Mucosa of stomach (tissue), 1 donor: ENCODE measurements around the gene RBFOX2.

Experiments
- H3K27me3 ChIP-seq: one replicate; pipeline ENCODE4 v1.7.0; 2013; ENCODE audit warnings: mild to moderate bottlenecking, low read length; ENCODE audit not compliant: control insufficient read depth, insufficient read depth
- H3K36me3 ChIP-seq: one replicate; pipeline ENCODE4 v1.7.0; 2013; ENCODE audit warnings: low read length; ENCODE audit not compliant: control insufficient read depth, insufficient read depth
- H3K4me1 ChIP-seq: one replicate; pipeline ENCODE4 v1.7.0; 2013; ENCODE audit warnings: mild to moderate bottlenecking, low read length; ENCODE audit not compliant: control insufficient read depth, insufficient read depth
- H3K4me3 ChIP-seq: one replicate; pipeline ENCODE4 v1.7.0; 2013; ENCODE audit warnings: low read length
- H3K9ac ChIP-seq: one replicate; pipeline ENCODE4 v1.7.0; 2013; ENCODE audit warnings: mild to moderate bottlenecking, low read length, moderate library complexity
- H3K9me3 ChIP-seq: one replicate; pipeline ENCODE4 v1.7.0; 2013; ENCODE audit warnings: mild to moderate bottlenecking, low read length, moderate library complexity; ENCODE audit not compliant: control insufficient read depth
- donor health status: Pancreatic carcinoma.

RBFOX2 gene

GRCh38 chr22:35728639-35729308 lies 299.9 kb downstream of the RBFOX2 start:
- H3K4me3 ChIP-seq, result no peak overlapping the region
- no peaks in the 10 kb centered on the region for H3K9me3 ChIP-seq
- H3K9ac ChIP-seq, result no peak overlapping the region

GRCh38 chr22:35727436-35727835 lies 301.2 kb downstream of the RBFOX2 start:
- H3K36me3 ChIP-seq, result no peaks in the 10 kb centered on the region
- no peak overlapping the region for H3K9ac ChIP-seq
- peaks cover 11% of the 10 kb centered on the region for H3K4me1 ChIP-seq
- H3K9me3 ChIP-seq, result no peaks in the 10 kb centered on the region
- H3K4me3 ChIP-seq, result no peak overlapping the region
- H3K27me3 ChIP-seq, result no peaks in the 10 kb centered on the region

More at GRCh38 chr22:35728639-35729308, 299.9 kb downstream of the RBFOX2 start:
- Histone ChIP-seq H3K36me3 (no peaks in the 10 kb centered on the region), H3K27me3 (no peaks in the 10 kb centered on the region), H3K4me1 (peaks cover 11% of the 10 kb centered on the region)

DNA sequence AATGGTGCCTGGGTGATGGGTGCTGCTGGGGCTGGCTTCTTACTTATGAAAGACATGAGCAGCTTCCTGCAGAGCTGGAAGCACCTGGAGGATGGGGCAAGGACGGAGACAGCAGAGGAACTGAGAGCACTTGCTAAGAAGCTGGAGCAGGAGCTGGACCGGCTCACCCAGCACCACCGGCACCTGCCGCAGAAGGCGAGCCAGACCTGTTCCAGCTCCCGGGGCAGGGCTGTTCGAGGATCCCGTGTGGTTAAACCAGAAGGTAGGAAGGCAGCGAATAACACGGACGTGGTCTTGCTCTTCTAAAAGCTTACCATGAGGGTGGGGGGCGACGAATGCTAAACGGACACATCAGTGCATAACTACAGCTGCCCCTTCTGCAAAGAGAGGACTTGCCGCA lies 301.7 kb downstream of the RBFOX2 start:
- no peak overlapping the region for H3K4me3 ChIP-seq
- H3K27me3 ChIP-seq, result no peaks in the 10 kb centered on the region
- H3K9ac ChIP-seq, result no peak overlapping the region

DNA sequence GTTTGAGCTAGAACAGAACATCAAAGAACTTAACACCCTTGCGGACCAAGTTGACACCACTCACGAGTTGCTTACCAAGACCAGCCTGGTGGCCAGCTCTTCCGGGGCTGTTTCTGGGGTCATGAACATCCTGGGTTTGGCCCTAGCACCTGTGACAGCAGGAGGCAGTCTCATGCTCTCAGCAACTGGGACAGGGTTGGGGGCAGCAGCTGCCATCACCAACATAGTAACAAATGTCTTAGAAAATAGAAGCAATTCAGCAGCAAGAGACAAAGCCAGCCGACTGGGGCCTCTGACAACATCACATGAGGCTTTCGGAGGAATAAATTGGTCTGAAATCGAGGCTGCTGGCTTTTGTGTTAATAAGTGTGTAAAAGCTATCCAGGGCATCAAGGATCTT lies 302.2 kb downstream of the RBFOX2 start:
- Histone ChIP-seq H3K9ac (no peak overlapping the region), H3K4me1 (peaks cover 11% of the 10 kb centered on the region), H3K36me3 (no peaks in the 10 kb centered on the region), H3K9me3 (no peaks in the 10 kb centered on the region), H3K4me3 (no peak overlapping the region), H3K27me3 (no peaks in the 10 kb centered on the region)

More for the DNA sequence above, 301.7 kb downstream of the RBFOX2 start:
- no peaks in the 10 kb centered on the region for H3K36me3 ChIP-seq
- H3K9me3 ChIP-seq, result no peaks in the 10 kb centered on the region
- peaks cover 11% of the 10 kb centered on the region for H3K4me1 ChIP-seq

- H3K9me3 ChIP-seq, result no peaks in the 10 kb centered on the region
- H3K27me3 ChIP-seq, result no peaks in the 10 kb centered on the region
- no peaks in the 10 kb centered on the region for H3K36me3 ChIP-seq
- no peak overlapping the region for H3K9ac ChIP-seq
- H3K4me1 ChIP-seq, result peaks cover 11% of the 10 kb centered on the region
- H3K4me3 ChIP-seq, result no peak overlapping the region
Measured at GRCh38 chr22:35725521-35725920, 303.1 kb downstream of the RBFOX2 start.

DNA sequence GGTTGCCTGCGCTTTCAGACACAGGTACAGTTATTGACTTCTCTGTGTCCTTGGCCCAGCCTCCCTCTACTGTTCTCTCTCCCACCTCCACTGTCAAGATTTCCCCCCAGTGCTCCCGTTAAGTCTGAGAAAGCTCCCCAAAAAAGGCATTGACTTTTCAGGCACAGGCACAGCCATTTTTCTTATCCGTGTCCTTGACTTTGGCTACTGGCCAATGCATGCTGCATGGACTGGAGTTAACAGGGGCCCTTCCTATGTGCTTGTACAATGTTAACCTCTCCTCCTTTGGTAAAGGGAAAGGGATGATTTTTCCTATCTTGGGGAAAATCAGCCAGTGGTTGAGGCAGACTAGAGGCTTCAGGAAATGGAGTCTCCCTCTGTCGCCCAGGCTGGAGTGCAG lies 306.7 kb downstream of the RBFOX2 start:
- Histone ChIP-seq H3K4me3 (no peak overlapping the region), H3K4me1 (no peaks in the 10 kb centered on the region), H3K36me3 (no peaks in the 10 kb centered on the region), H3K27me3 (no peaks in the 10 kb centered on the region), H3K9me3 (no peaks in the 10 kb centered on the region), H3K9ac (no peak overlapping the region)

- Histone ChIP-seq H3K27me3 (no peaks in the 10 kb centered on the region), H3K4me1 (no peaks in the 10 kb centered on the region), H3K4me3 (no peak overlapping the region), H3K9ac (no peak overlapping the region), H3K36me3 (no peaks in the 10 kb centered on the region), H3K9me3 (no peaks in the 10 kb centered on the region)
Measured at GRCh38 chr22:35719212-35719875, 309.3 kb downstream of the RBFOX2 start.

DNA sequence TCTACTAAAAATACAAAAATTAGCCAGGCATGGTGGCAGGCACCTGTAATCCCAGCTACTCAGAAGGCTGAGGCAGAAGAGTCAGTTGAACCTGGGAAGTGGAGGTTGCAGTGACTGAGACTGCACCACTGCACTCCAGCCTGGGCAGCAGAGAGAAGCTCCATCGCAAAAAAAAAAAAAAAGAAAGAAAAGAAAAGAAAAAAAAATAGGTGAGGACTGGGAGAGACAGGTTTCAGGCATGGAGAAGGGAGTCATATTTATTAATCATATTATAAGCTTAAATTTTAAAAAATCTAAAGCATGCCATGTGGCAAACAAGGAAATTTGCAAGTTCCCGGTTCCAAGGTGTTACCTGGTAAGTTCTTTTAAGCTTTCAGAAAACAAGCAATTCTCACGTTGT lies 311.1 kb downstream of the RBFOX2 start, which contains the start of gene APOL5:
Gene APOL5, plus strand, starts transcription at position 301 of the 400 bp plus-strand sequence. Its CDS starts 0 bp downstream, at position 301.
- H3K9me3 ChIP-seq, result no peaks in the 10 kb centered on the region
- H3K27me3 ChIP-seq, result no peaks in the 10 kb centered on the region
- no peak within 1 kb of the TSS for H3K4me3 ChIP-seq
- H3K9ac ChIP-seq, result no peak within 1 kb of the TSS
- H3K4me1 ChIP-seq, result no peaks in the 10 kb centered on the region
- H3K36me3 ChIP-seq, result no peaks in the 10 kb centered on the region

DNA sequence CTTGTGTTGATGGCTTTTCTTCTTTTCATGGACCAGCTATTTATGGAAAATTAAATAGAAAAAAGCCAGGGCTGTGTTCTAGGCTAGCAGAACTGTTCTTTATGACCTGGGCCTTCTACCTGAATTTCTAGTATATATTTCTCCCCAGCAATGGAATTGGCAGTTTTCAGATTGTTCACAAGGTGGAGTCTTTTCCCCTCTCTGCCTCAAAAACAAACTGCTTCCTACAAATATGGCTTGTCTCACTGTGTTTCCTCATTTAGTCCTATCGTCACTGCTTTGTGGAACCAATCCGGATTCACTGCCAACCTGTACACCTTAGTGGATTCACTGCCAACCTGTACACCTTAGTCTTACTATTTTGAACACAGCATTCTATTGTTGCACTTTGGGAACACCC lies 316.0 kb downstream of the RBFOX2 start:
- Histone ChIP-seq H3K4me1 (peaks cover 9% of the 10 kb centered on the region), H3K4me3 (no peak overlapping the region), H3K27me3 (no peaks in the 10 kb centered on the region), H3K9ac (no peak overlapping the region), H3K36me3 (no peaks in the 10 kb centered on the region), H3K9me3 (no peaks in the 10 kb centered on the region)

- H3K4me3 ChIP-seq, result no peak overlapping the region
Measured at GRCh38 chr22:35711336-35711735, 317.3 kb downstream of the RBFOX2 start.

GRCh38 chr22:35708917-35709316 lies 319.7 kb downstream of the RBFOX2 start:
- Histone ChIP-seq H3K36me3 (no peaks in the 10 kb centered on the region), H3K9me3 (no peaks in the 10 kb centered on the region), H3K4me1 (peaks cover 9% of the 10 kb centered on the region), H3K4me3 (no peak overlapping the region), H3K9ac (no peak overlapping the region), H3K27me3 (no peaks in the 10 kb centered on the region)

More at GRCh38 chr22:35711336-35711735, 317.3 kb downstream of the RBFOX2 start:
- H3K9me3 ChIP-seq, result no peaks in the 10 kb centered on the region
- H3K27me3 ChIP-seq, result no peaks in the 10 kb centered on the region
- no peaks in the 10 kb centered on the region for H3K36me3 ChIP-seq
- peaks cover 9% of the 10 kb centered on the region for H3K4me1 ChIP-seq
- H3K9ac ChIP-seq, result no peak overlapping the region

DNA sequence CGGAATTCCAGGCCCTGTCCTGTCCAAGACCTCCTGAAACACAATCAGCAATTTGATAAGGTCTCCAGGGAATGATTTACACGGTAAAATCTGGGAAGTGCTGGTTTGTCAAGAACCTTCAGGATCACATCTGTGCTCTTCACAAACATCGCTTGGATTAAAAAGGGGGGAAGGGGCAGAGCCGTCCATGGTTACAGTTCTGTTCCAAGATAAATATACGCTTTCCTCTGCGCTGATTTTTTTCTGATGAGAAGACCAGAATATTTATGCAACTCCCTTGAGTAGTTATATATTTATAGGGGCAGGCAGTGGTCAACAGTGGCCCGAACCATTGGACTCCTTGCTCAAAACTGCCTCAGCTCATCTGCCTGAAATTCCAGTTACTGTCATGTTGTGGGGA lies 320.2 kb downstream of the RBFOX2 start:
- H3K9ac ChIP-seq, result no peak overlapping the region
- H3K27me3 ChIP-seq, result no peaks in the 10 kb centered on the region
- H3K4me3 ChIP-seq, result no peak overlapping the region
- H3K9me3 ChIP-seq, result no peaks in the 10 kb centered on the region
- H3K4me1 ChIP-seq, result peaks cover 9% of the 10 kb centered on the region
- no peaks in the 10 kb centered on the region for H3K36me3 ChIP-seq
